Gastrocnemius medialis (tissue), 4 donors: ENCODE measurements around the gene DNAH2. TPM values are rescaled to one million over a fixed set of nuclear protein-coding genes. Genes with fewer than 3 reads are reported as not detected.

Experiments used
- ATAC-seq, 2 donors: fragments of 150-250 bp; one replicate each; pipeline ENCODE4 v1.9.1; 2016
- DNase-seq, 2 donors: peaks; one replicate each; pipeline ENCODE4 v3.0.0-alpha.2; 2019
- H3K27ac ChIP-seq, 4 donors: fragments of 200-600 bp; sonication (generic); 1 replicate in 1 of 4; 2 replicates in 3 of 4; pipeline ENCODE4 v1.5.1; 2016 to 2018; ENCODE audit warnings: mild to moderate bottlenecking in 2 of 4, moderate library complexity in 1 of 4
- H3K27me3 ChIP-seq, 3 donors: fragments of 200-600 bp; sonication (generic) in 2 of 3; 1 replicate in 1 of 3; 2 replicates in 2 of 3; pipeline versions ENCODE4 v1.5.1 to v1.6.0; 2016 to 2019; ENCODE audit warnings: mild to moderate bottlenecking in 1 of 3, moderate library complexity in 1 of 3
- H3K36me3 ChIP-seq, 2 donors: fragments of 200-600 bp; sonication (generic) in 1 of 2; one replicate each; pipeline ENCODE4 v1.5.1; 2017 to 2018
- H3K4me1 ChIP-seq, 2 donors: fragments of 200-600 bp; sonication (generic) in 1 of 2; one replicate each; pipeline ENCODE4 v1.5.1; 2016 to 2017; ENCODE audit warnings: mild to moderate bottlenecking in 2 of 2
- H3K4me3 ChIP-seq, 4 donors: fragments of 200-600 bp; sonication (generic) in 3 of 4; 1 replicate in 1 of 4; 2 replicates in 3 of 4; pipeline ENCODE4 v1.5.1; 2016 to 2019; ENCODE audit warnings: mild to moderate bottlenecking in 2 of 4
- H3K9me3 ChIP-seq, 3 donors: fragments of 200-600 bp; sonication (generic) in 2 of 3; 1 replicate in 1 of 3; 2 replicates in 2 of 3; pipeline ENCODE4 v1.5.1; 2016 to 2019
- CTCF ChIP-seq, 5 experiments: fragments of 450-650 bp in 3 of 5; fragments of 200-600 bp in 2 of 5; sonication (generic) in 2 of 5; IDR thresholded peaks in 4 of 5; conservative IDR thresholded peaks in 1 of 5; 1 replicate in 4 of 5; 2 replicates in 1 of 5; pipeline ENCODE4 v1.5.1; 2016 to 2019; ENCODE audit warnings: antibody characterized with exemption in 5 of 5, mild to moderate bottlenecking in 3 of 5, moderate library complexity in 3 of 5
- POLR2A ChIP-seq, 2 donors: fragments of 450-650 bp; IDR thresholded peaks; one replicate each; pipeline ENCODE4 v1.6.1; 2017; ENCODE audit warnings: antibody characterized with exemption in 2 of 2, mild to moderate bottlenecking in 2 of 2, moderate library complexity in 2 of 2
- in situ Hi-C, 4 donors: fragments of 200-750 bp; cut with MboI; loops; one replicate each; pipeline versions ENCODE4 v1.15.0 to v1.8.0; 2017; ENCODE audit warnings: low sequenced_read_pairs in 4 of 4
- intact Hi-C: fragments of 100-400 bp; cut with DNase I; formaldehyde crosslinking; loops from one replicate; pipeline ENCODE4 v1.15.1; 2023; ENCODE audit warnings: low total_unique reads
- total RNA-seq, 4 donors: library from RNA; depleted of rRNA; stranded (reverse); fragments of >200 nt; gene quantifications; one replicate each; pipeline versions ENCODE4 v1.1.0 to v1.2.3, GENCODE V29; 2016

The DNAH2 gene
- total RNA-seq, 4 donors from 2014 or later = not detected

- intact Hi-C loops = no loop called here
- TF ChIP-seq CTCF (IDR thresholded peaks at IDR 0.05 in 4 of 5, conservative IDR thresholded peaks at IDR 0.05 in 1 of 5) (no peak), POLR2A (IDR thresholded peaks at IDR 0.05) (no peak)
- no peaks in the 10 kb centered on the region for H3K36me3 ChIP-seq
- H3K27me3 ChIP-seq = peaks cover 40 to 65% (median 48%) of the 10 kb centered on the region in 3 donors
- no peak overlapping the region for H3K4me3 ChIP-seq
- H3K4me1 ChIP-seq = peaks cover 3 to 16% of the 10 kb centered on the region in 2 donors
- no peaks in the 10 kb centered on the region for H3K9me3 ChIP-seq
- ATAC-seq = no peak
- no peak for DNase-seq
- in situ Hi-C loops = no loop called here
- H3K27ac ChIP-seq = no peak overlapping the region
Measured at GRCh38 chr17:7719661-7720060, 2.1 kb downstream of the DNAH2 start.

GRCh38 chr17:7720125-7720524 lies 2.6 kb downstream of the DNAH2 start:
- ATAC-seq (no peak), DNase-seq (no peak)
- Histone ChIP-seq H3K27me3 (peaks cover 36 to 60% (median 44%) of the 10 kb centered on the region in 3 donors), H3K27ac (no peak overlapping the region), H3K9me3 (no peaks in the 10 kb centered on the region), H3K36me3 (no peaks in the 10 kb centered on the region), H3K4me3 (no peak overlapping the region), H3K4me1 (peaks cover 3 to 16% of the 10 kb centered on the region in 2 donors)
- in situ Hi-C loops = no loop called here
- intact Hi-C loops = no loop called here
- no peak for TF ChIP-seq CTCF (IDR thresholded peaks at IDR 0.05 in 4 of 5, conservative IDR thresholded peaks at IDR 0.05 in 1 of 5)
- no peak for TF ChIP-seq POLR2A (IDR thresholded peaks at IDR 0.05)

GRCh38 chr17:7721612-7722011 lies 4.1 kb downstream of the DNAH2 start:
- intact Hi-C loops (no loop called here), in situ Hi-C loops (no loop called here)
- H3K9me3 ChIP-seq = no peaks in the 10 kb centered on the region
- H3K36me3 ChIP-seq = no peaks in the 10 kb centered on the region
- TF ChIP-seq POLR2A (IDR thresholded peaks at IDR 0.05) = no peak
- no peak for TF ChIP-seq CTCF (IDR thresholded peaks at IDR 0.05 in 4 of 5, conservative IDR thresholded peaks at IDR 0.05 in 1 of 5)
- no peak overlapping the region for H3K27ac ChIP-seq
- no peak overlapping the region for H3K4me3 ChIP-seq
- no peak for DNase-seq
- peaks cover 21 to 45% (median 29%) of the 10 kb centered on the region in 3 donors for H3K27me3 ChIP-seq
- no peak for ATAC-seq
- H3K4me1 ChIP-seq = peaks cover 3 to 12% of the 10 kb centered on the region in 2 donors

- no peaks in the 10 kb centered on the region for H3K36me3 ChIP-seq
- TF ChIP-seq POLR2A (IDR thresholded peaks at IDR 0.05) (no peak), CTCF (IDR thresholded peaks at IDR 0.05 in 4 of 5, conservative IDR thresholded peaks at IDR 0.05 in 1 of 5) (no peak)
- intact Hi-C loops = no loop called here
- H3K4me3 ChIP-seq = no peak overlapping the region
- DNase-seq = no peak
- ATAC-seq = no peak
- no peak overlapping the region for H3K27ac ChIP-seq
- in situ Hi-C loops = loop anchor here in 2 of 4 donors (25.0 kb wide), 2 partner anchors 159 to 259 kb away; partner anchors contain the start of gene CHD3 (in 1 of the 2)
- H3K27me3 ChIP-seq = peaks cover 0 to 7% (median 6%) of the 10 kb centered on the region in 3 donors
- no peaks in the 10 kb centered on the region for H3K4me1 ChIP-seq
- no peaks in the 10 kb centered on the region for H3K9me3 ChIP-seq
Measured at GRCh38 chr17:7727886-7728285, 10.3 kb downstream of the DNAH2 start.

- TF ChIP-seq POLR2A (IDR thresholded peaks at IDR 0.05) = no peak
- no peak for TF ChIP-seq CTCF (IDR thresholded peaks at IDR 0.05 in 4 of 5, conservative IDR thresholded peaks at IDR 0.05 in 1 of 5)
- Histone ChIP-seq H3K27ac (no peak overlapping the region), H3K9me3 (no peaks in the 10 kb centered on the region), H3K4me1 (no peaks in the 10 kb centered on the region), H3K36me3 (no peaks in the 10 kb centered on the region), H3K27me3 (no peaks in the 10 kb centered on the region), H3K4me3 (no peak overlapping the region)
- DNase-seq (no peak), ATAC-seq (no peak)
- intact Hi-C loops (no loop called here), in situ Hi-C loops (loop anchor here in 2 of 4 donors (25.0 kb wide), 2 partner anchors 157 to 257 kb away; partner anchors contain the start of gene CHD3 (in 1 of the 2))
Measured at GRCh38 chr17:7729816-7730215, 12.3 kb downstream of the DNAH2 start.
